HepG2 (cell line): ENCODE measurements around the gene KCNQ5. TPM values are rescaled to one million over a fixed set of nuclear protein-coding genes. Genes with fewer than 3 reads are reported as not detected.

Experiments used
- ATAC-seq: fragments of 200-7000 bp; cut with Tn5 transposase; 3 replicates; pipeline ENCODE4 v1.9.1; 2020; ENCODE audit warnings: mild to moderate bottlenecking, moderate library complexity
- BruUV-seq: library from RNA; stranded (reverse); fragments of 400-500 nt; replicated peaks from 2 replicates; lab custom pipeline; 2021; lab: Mats Ljungman, UMichigan
- CTCF ChIA-PET: fragments of 300-600 bp; formaldehyde crosslinking; extraction: SDS; loops from one replicate; lab custom pipeline; 2021; ENCODE audit warnings: low total read pairs, inconsistent platforms, low intra/inter-chr PET ratio; lab: Yijun Ruan, JAX
- POLR2A ChIA-PET: fragments of 350-600 bp; sonication (Branson Sonifier 250); formaldehyde crosslinking; loops from one replicate; lab custom pipeline; 2020; ENCODE audit warnings: antibody characterized with exemption, inconsistent platforms; lab: Yijun Ruan, JAX
- DNase-seq: peaks from one replicate; pipeline ENCODE4 v3.0.0-alpha.2; 2015; ENCODE audit warnings: low spot score
- FAIRE-seq: peaks from 3 replicates; lab custom pipeline; 2011; peaks lifted over from hg19 to GRCh38; lab: Jason Lieb, UNC
- H2AFZ ChIP-seq: one replicate; pipeline ENCODE4 v1.6.1; 2011; ENCODE audit warnings: low read length, inconsistent platforms
- H3K27ac ChIP-seq: fragments of 300-600 bp; 3 replicates; pipeline ENCODE4 v1.8.0; 2011; ENCODE audit warnings: mixed run types, mild to moderate bottlenecking, mixed read lengths, low read length, inconsistent platforms; ENCODE audit not compliant: insufficient read depth; ENCODE audit errors: extremely low read length
- H3K27me3 ChIP-seq, 2 experiments: fragments of 200-600 bp in 1 of 2; 2 replicates in 1 of 2; 3 replicates in 1 of 2; pipeline versions ENCODE4 v1.6.0 to v1.8.0; 2011; ENCODE audit warnings: low read length in 2 of 2, mild to moderate bottlenecking in 2 of 2, moderate library complexity in 2 of 2, inconsistent platforms in 1 of 2; ENCODE audit not compliant: insufficient read depth in 2 of 2, control insufficient read depth in 1 of 2
- H3K36me3 ChIP-seq, 2 experiments: fragments of 200-600 bp in 1 of 2; replicated peaks in 1 of 2; 2 replicates in 1 of 2; 3 replicates in 1 of 2; pipeline versions ENCODE4 v1.5.1 to v1.8.0; 2011; ENCODE audit warnings: low read length in 2 of 2, inconsistent platforms in 1 of 2; ENCODE audit not compliant: insufficient read depth in 2 of 2, control insufficient read depth in 1 of 2
- H3K4me1 ChIP-seq: 2 replicates; pipeline ENCODE4 v1.5.1; 2012; ENCODE audit warnings: low read length, inconsistent platforms; ENCODE audit not compliant: insufficient read depth
- H3K4me2 ChIP-seq: 2 replicates; pipeline ENCODE4 v1.6.0; 2011; ENCODE audit warnings: low read depth, low read length, inconsistent platforms
- H3K4me3 ChIP-seq, 3 experiments: fragments of 200-600 bp in 1 of 3; sonication (generic), shearing (Covaris generic) in 1 of 3; replicated peaks in 1 of 3; 2 replicates each; pipeline ENCODE4 v1.5.1; 2011 to 2016; ENCODE audit warnings: low read length in 3 of 3, inconsistent platforms in 2 of 3, low read depth in 2 of 3, mild to moderate bottlenecking in 2 of 3, control low read depth in 1 of 3, mixed read lengths in 1 of 3; ENCODE audit not compliant: insufficient read depth in 1 of 3
- H3K79me2 ChIP-seq: one replicate; pipeline ENCODE4 v1.6.1; 2011; ENCODE audit warnings: low read length, inconsistent platforms; ENCODE audit not compliant: insufficient read depth
- H3K9ac ChIP-seq: 2 replicates; pipeline ENCODE4 v1.6.0; 2011; ENCODE audit warnings: mild to moderate bottlenecking, low read depth, low read length, inconsistent platforms; ENCODE audit not compliant: insufficient read depth
- H3K9me3 ChIP-seq: 2 replicates; pipeline ENCODE4 v1.5.1; 2012; ENCODE audit warnings: mild to moderate bottlenecking, low read length
- H4K20me1 ChIP-seq: 2 replicates; pipeline ENCODE4 v1.6.0; 2011; ENCODE audit warnings: inconsistent platforms, mild to moderate bottlenecking, low read length, moderate library complexity; ENCODE audit not compliant: insufficient read depth
- AGO1 ChIP-seq: fragments of 200-400 bp; formaldehyde crosslinking; IDR thresholded peaks from 2 replicates; pipeline ENCODE4 v1.6.1; 2017; ENCODE audit warnings: mild to moderate bottlenecking, low read depth, low read length, moderate library complexity; ENCODE audit not compliant: poor library complexity, severe bottlenecking
- NKX3-1 ChIP-seq: sonication (generic); formaldehyde crosslinking; IDR thresholded peaks from 2 replicates; pipeline ENCODE4 v1.5.0; 2020; ENCODE audit warnings: missing genetic modification reagents
- SAP130 ChIP-seq: IDR thresholded peaks from 2 replicates; pipeline ENCODE4 v1.6.1; 2016; ENCODE audit warnings: low read depth
- SMAD3 ChIP-seq: sonication (generic); formaldehyde crosslinking; IDR thresholded peaks from 2 replicates; pipeline ENCODE4 v1.4.0; 2020; ENCODE audit warnings: missing genetic modification reagents
- TCF7L2 ChIP-seq: IDR thresholded peaks from 2 replicates; pipeline ENCODE4 v1.6.1; 2011; ENCODE audit warnings: mild to moderate bottlenecking, low read depth, low read length, moderate library complexity
- ZNF7 ChIP-seq: IDR thresholded peaks from 2 replicates; pipeline ENCODE4 v1.6.1; 2016; ENCODE audit warnings: missing biosample characterization, missing genetic modification reagents
- ZNF737 ChIP-seq: sonication (generic); formaldehyde crosslinking; IDR thresholded peaks from 2 replicates; pipeline ENCODE4 v1.5.0; 2020; ENCODE audit warnings: missing genetic modification reagents, mild to moderate bottlenecking, borderline replicate concordance
- in situ Hi-C: cut with HindIII; loops from 2 replicates; pipeline ENCODE4 v1.10.0; 2017; ENCODE audit warnings: low pct_unique_long_range_greater_than_20kb; ENCODE audit not compliant: extremely low pct_ligation_motif_present
- intact Hi-C: fragments of 100-400 bp; cut with micrococcal nuclease; formaldehyde crosslinking; loops from one replicate; pipeline ENCODE4 v1.10.0; 2022; ENCODE audit not compliant: unreplicated experiment
- polyA plus RNA-seq, 8 experiments: library from polyadenylated mRNA; depleted of rRNA in 3 of 8; stranded (reverse) in 7 of 8; unstranded in 1 of 8; fragments of >200 nt; fragmentation: Illumina TruSeq in 4 of 8; extraction: Trizol in 4 of 8; gene quantifications; 2 replicates each; pipeline versions ENCODE4 v1.2.1 to v1.2.3, GENCODE V29; 2011 to 2016; ENCODE audit warnings: low read depth in 4 of 8, missing spikeins in 1 of 8, mixed read lengths in 1 of 8; ENCODE audit not compliant: insufficient read depth in 1 of 8
- total RNA-seq, 5 experiments: library from RNA; depleted of rRNA; stranded (reverse); fragments of >200 nt; fragmentation: Illumina TruSeq; extraction: Trizol; gene quantifications; 2 replicates each; pipeline ENCODE4 v1.2.3, GENCODE V29; 2016; ENCODE audit warnings: low read depth in 1 of 5
- TF ChIP-seq, protein P1 (sequence below): sonication (generic); formaldehyde crosslinking; IDR thresholded peaks from 2 replicates; pipeline ENCODE4 v1.5.1; 2020; ENCODE audit warnings: mild to moderate bottlenecking, missing genetic modification reagents, moderate library complexity
- TF ChIP-seq, protein P2 (sequence below): IDR thresholded peaks from 2 replicates; pipeline ENCODE4 v1.6.1; 2016; ENCODE audit warnings: missing compliant biosample characterization, missing genetic modification reagents, borderline replicate concordance

The KCNQ5 gene
- total and polyA plus RNA-seq, 2 of the 13 experiments (the other 11 are each of a cell fraction or from before 2014, with no cell fraction given), result 0.04 TPM; not detected in 1

DNA sequence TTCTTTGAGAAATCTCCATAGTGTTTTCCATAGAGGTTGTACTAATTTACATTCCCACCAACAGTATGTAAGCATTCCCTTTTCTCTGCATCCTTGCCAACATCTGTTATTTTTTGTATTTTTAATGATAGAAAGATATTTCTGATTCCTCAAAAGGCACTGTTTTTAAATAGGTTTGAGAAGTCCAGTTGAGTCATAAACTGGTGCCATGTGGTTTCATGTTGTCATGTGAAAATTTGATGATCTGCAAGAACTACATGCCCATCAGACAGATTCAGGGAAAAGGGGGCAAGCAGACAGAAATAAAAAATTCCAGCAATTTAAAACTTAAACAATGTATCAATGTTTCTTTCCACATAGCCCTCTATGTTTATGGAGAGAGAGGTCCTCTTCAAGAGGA is 227.5 kb downstream of the KCNQ5 start:
- Histone ChIP-seq H3K4me1 (no peaks in the 10 kb centered on the region), H4K20me1 (no peaks in the 10 kb centered on the region), H3K9ac (no peak overlapping the region), H3K4me2 (no peak overlapping the region), H3K79me2 (no peaks in the 10 kb centered on the region), H3K27me3 (no peaks in the 10 kb centered on the region), H3K36me3 (no peaks in the 10 kb centered on the region), H2AFZ (no peak overlapping the region), H3K27ac (no peak overlapping the region), H3K9me3 (no peaks in the 10 kb centered on the region), H3K4me3 (no peak overlapping the region)
- in situ Hi-C loops (no loop called here), intact Hi-C loops (no loop called here)
- CTCF ChIA-PET, result no interaction called here
- POLR2A ChIA-PET, result no interaction called here
- no peak for DNase-seq
- no TSS peak for BruUV-seq
- no peak for ATAC-seq
- no peak for FAIRE-seq
- TF ChIP-seq, protein P1, sequence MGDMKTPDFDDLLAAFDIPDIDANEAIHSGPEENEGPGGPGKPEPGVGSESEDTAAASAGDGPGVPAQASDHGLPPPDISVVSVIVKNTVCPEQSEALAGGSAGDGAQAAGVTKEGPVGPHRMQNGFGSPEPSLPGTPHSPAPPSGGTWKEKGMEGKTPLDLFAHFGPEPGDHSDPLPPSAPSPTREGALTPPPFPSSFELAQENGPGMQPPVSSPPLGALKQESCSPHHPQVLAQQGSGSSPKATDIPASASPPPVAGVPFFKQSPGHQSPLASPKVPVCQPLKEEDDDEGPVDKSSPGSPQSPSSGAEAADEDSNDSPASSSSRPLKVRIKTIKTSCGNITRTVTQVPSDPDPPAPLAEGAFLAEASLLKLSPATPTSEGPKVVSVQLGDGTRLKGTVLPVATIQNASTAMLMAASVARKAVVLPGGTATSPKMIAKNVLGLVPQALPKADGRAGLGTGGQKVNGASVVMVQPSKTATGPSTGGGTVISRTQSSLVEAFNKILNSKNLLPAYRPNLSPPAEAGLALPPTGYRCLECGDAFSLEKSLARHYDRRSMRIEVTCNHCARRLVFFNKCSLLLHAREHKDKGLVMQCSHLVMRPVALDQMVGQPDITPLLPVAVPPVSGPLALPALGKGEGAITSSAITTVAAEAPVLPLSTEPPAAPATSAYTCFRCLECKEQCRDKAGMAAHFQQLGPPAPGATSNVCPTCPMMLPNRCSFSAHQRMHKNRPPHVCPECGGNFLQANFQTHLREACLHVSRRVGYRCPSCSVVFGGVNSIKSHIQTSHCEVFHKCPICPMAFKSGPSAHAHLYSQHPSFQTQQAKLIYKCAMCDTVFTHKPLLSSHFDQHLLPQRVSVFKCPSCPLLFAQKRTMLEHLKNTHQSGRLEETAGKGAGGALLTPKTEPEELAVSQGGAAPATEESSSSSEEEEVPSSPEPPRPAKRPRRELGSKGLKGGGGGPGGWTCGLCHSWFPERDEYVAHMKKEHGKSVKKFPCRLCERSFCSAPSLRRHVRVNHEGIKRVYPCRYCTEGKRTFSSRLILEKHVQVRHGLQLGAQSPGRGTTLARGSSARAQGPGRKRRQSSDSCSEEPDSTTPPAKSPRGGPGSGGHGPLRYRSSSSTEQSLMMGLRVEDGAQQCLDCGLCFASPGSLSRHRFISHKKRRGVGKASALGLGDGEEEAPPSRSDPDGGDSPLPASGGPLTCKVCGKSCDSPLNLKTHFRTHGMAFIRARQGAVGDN, result no peak
- TF ChIP-seq, protein P2, sequence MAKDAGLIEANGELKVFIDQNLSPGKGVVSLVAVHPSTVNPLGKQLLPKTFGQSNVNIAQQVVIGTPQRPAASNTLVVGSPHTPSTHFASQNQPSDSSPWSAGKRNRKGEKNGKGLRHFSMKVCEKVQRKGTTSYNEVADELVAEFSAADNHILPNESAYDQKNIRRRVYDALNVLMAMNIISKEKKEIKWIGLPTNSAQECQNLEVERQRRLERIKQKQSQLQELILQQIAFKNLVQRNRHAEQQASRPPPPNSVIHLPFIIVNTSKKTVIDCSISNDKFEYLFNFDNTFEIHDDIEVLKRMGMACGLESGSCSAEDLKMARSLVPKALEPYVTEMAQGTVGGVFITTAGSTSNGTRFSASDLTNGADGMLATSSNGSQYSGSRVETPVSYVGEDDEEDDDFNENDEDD (CRISPR knock-in tag), result no peak
- no peak for TF ChIP-seq SAP130
- no peak for TF ChIP-seq AGO1
- no peak for TF ChIP-seq TCF7L2
- no peak for TF ChIP-seq SMAD3 (CRISPR knock-in tag)
- no peak for TF ChIP-seq ZNF737
- no peak for TF ChIP-seq ZNF7 (CRISPR knock-in tag)
- TF ChIP-seq NKX3-1 (CRISPR knock-in tag), result no peak
- TF ChIP-seq, all 625 proteins: peak for 0
